ENCODE measurements around the gene AKR1C1. TPM values are rescaled to one million over a fixed set of nuclear protein-coding genes. Genes with fewer than 3 reads are reported as not detected.
"Not testable (repeated sequence)": the region's sequence is repeated elsewhere in the genome, so short reads cannot be mapped to it uniquely, and the experiment has no call there.

Gene AKR1C1
- total and polyA plus RNA-seq, 2 of the 4 experiments (the other 2 are of a cell fraction): 5.0 to 5.4 TPM

GRCh38 chr10:4947635-4948596, 15.3 kb upstream of the AKR1C1 start (continued):
- TF ChIP-seq, protein P1, sequence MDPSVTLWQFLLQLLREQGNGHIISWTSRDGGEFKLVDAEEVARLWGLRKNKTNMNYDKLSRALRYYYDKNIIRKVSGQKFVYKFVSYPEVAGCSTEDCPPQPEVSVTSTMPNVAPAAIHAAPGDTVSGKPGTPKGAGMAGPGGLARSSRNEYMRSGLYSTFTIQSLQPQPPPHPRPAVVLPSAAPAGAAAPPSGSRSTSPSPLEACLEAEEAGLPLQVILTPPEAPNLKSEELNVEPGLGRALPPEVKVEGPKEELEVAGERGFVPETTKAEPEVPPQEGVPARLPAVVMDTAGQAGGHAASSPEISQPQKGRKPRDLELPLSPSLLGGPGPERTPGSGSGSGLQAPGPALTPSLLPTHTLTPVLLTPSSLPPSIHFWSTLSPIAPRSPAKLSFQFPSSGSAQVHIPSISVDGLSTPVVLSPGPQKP (IDR thresholded peaks at IDR 0.05; ENCODE audit: borderline replicate concordance, low read depth, low read length): no peak
- TF ChIP-seq POLR2A (IDR thresholded peaks at IDR 0.05; ENCODE audit: low read depth, low read length): no peak
- peak; percentile 29; the same call in 1 of the 2 replicates for TF ChIP-seq MAFK (IDR thresholded peaks at IDR 0.05; ENCODE audit: low read depth, low read length)

GRCh38 chr10:4951512-4952162, 11.6 kb upstream of the AKR1C1 start:
- peaks cover 12% of the 10 kb centered on the region for H3K4me1 ChIP-seq (ENCODE audit: control insufficient read depth, insufficient read depth, low read length)
- 29% methylated on average over 1 of the region's 5 CpGs; no CpG with 5 or more reads in 1 of the 2 experiments for WGBS, 2 experiments (ENCODE audit: extremely low coverage in 2 of 2, insufficient read length in 1 of 2)
- H3K18ac ChIP-seq (ENCODE audit: low read depth, low read length); H3K56ac ChIP-seq (ENCODE audit: extremely low read depth, insufficient read depth, low read length); H2AFZ ChIP-seq (replicated peaks; ENCODE audit: low read length, poor library complexity); H3K4ac ChIP-seq (ENCODE audit: low read depth, low read length); H4K20me1 ChIP-seq (ENCODE audit: insufficient read depth, low read length); dilution Hi-C loops (cut with HindIII; ENCODE audit: low sequenced_read_pairs, unreplicated experiment); H4K5ac ChIP-seq (ENCODE audit: low read depth, low read length); H2BK15ac ChIP-seq (ENCODE audit: low read depth, low read length); H3K27ac ChIP-seq (ENCODE audit: insufficient read depth, low read length); H4K8ac ChIP-seq (ENCODE audit: low read depth in 2 of 2, low read length in 2 of 2); H2BK120ac ChIP-seq (ENCODE audit: low read depth, low read length); H2AK5ac ChIP-seq (ENCODE audit: low read depth, low read length); H3K36me3 ChIP-seq (ENCODE audit: control insufficient read depth, insufficient read depth, low read length); in situ Hi-C loops (cut with MboI; ENCODE audit: low sequenced_read_pairs); H3K9ac ChIP-seq (ENCODE audit: low read depth, low read length); H2BK20ac ChIP-seq (ENCODE audit: low read depth, low read length); H3K23ac ChIP-seq (ENCODE audit: low read depth, low read length); BruUV-seq (replicated peaks); H3K4me2 ChIP-seq (ENCODE audit: low read depth, low read length); H3K9me3 ChIP-seq (ENCODE audit: control insufficient read depth, insufficient read depth, low read length); POLR2A ChIA-PET (ENCODE audit: unreplicated experiment); H3K79me1 ChIP-seq (ENCODE audit: low read depth in 1 of 2, low read length in 2 of 2); H3K4me3 ChIP-seq (ENCODE audit: insufficient read depth, low read depth, low read length); H2AK9ac ChIP-seq (replicated peaks; ENCODE audit: low read depth, low read length, poor library complexity); H3K27me3 ChIP-seq (ENCODE audit: control insufficient read depth, insufficient read depth, low read length); H3K9me1 ChIP-seq (ENCODE audit: insufficient read depth, low read length); H3K14ac ChIP-seq (replicated peaks; ENCODE audit: low read depth, low read length); H2BK5ac ChIP-seq (ENCODE audit: low read depth, low read length, poor library complexity, severe bottlenecking); intact Hi-C loops (cut with micrococcal nuclease); DNase-seq; H4K91ac ChIP-seq (ENCODE audit: insufficient read depth, low read depth, low read length); ATAC-seq (ENCODE audit: low read depth): not testable (repeated sequence)
- CTCF ChIA-PET: interaction anchor here (1.2 kb wide), 1 partner anchor 102 kb away, joined by 5 read pairs; no protein-coding TSS in a partner anchor

All from IMR-90 (cell line).